ENCODE results near the gene TERT.

DNA sequence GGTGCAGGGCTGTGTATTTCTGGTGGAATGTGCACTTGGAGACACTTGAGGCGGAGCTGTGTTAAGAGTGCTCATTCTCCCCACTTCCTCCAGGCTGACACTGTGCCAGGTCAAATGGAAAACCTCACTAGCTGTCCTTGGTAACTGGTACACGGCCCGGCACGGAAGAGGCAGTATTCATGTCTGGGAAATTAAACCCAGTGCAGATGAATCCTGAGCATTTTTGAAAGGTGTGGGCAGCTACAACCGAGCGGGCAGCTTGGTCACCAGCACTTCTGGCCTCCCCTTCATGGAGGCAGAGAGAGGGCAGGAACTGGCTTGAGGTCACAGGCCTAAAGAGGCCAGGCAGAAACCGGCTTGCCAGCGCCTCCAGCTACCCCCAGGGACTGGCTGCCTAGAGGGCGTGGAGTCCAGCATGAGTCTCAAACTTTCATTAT, 48.5 kb upstream of the TERT start:
- TF ChIP-seq CTCF (IDR thresholded peaks at IDR 0.05), result no peak
- TF ChIP-seq POLR2A (IDR thresholded peaks at IDR 0.05), result no peak
